SK-N-SH (cell line): Measurements from ENCODE around the gene LCE2B. TPM values are rescaled to one million over a fixed set of nuclear protein-coding genes. Genes with fewer than 3 reads are reported as not detected.

Source experiments
- CTCF ChIA-PET: fragments of 300-600, 350-600 bp; formaldehyde crosslinking; extraction: SDS; loops from one replicate; lab custom pipeline; 2021; lab: Yijun Ruan, JAX
- POLR2A ChIA-PET: fragments of 350-600 bp; sonication (Branson Sonifier 250); formaldehyde crosslinking; extraction: SDS; loops from one replicate; lab custom pipeline; 2020; ENCODE audit warnings: antibody characterized with exemption, inconsistent platforms; lab: Yijun Ruan, JAX
- DNase-seq: peaks from one replicate; pipeline ENCODE4 v3.0.0; 2012
- H2AFZ ChIP-seq: fragments of 200-600 bp; sonication (generic); 2 replicates; pipeline ENCODE4 v1.8.1; 2016; ENCODE audit warnings: antibody characterized with exemption, mild to moderate bottlenecking, low read depth
- H3F3A ChIP-seq: fragments of 200-600 bp; sonication (generic); replicated peaks from 2 replicates; pipeline ENCODE3; 2016; ENCODE audit warnings: antibody characterized with exemption, mild to moderate bottlenecking; ENCODE audit not compliant: insufficient read depth
- H3K27ac ChIP-seq, 2 experiments: fragments of 200-500 bp in 1 of 2; fragments of 200-600 bp in 1 of 2; sonication (Bioruptor generic) in 1 of 2; sonication (generic), shearing (Covaris generic) in 1 of 2; 2 replicates each; pipeline versions ENCODE4 v1.5.1 to v1.6.1; 2014 to 2016; ENCODE audit warnings: low read depth in 2 of 2, inconsistent platforms in 1 of 2, low read length in 1 of 2, mild to moderate bottlenecking in 1 of 2, mixed read lengths in 1 of 2
- H3K27me3 ChIP-seq: fragments of 200-600 bp; sonication (generic), shearing (Covaris generic); 2 replicates; pipeline ENCODE4 v1.6.1; 2016; ENCODE audit warnings: mixed run types; ENCODE audit not compliant: insufficient read depth
- H3K36me3 ChIP-seq, 2 experiments: fragments of 200-500 bp in 1 of 2; fragments of 200-600 bp in 1 of 2; sonication (Bioruptor generic) in 1 of 2; sonication (generic) in 1 of 2; replicated peaks in 1 of 2; 2 replicates each; pipeline versions ENCODE3 to v1.5.1; 2014 to 2016; ENCODE audit warnings: low read length in 1 of 2, mild to moderate bottlenecking in 1 of 2; ENCODE audit not compliant: insufficient read depth in 2 of 2, control insufficient read depth in 1 of 2
- H3K4me1 ChIP-seq, 2 experiments: fragments of 200-500 bp in 1 of 2; fragments of 200-600 bp in 1 of 2; sonication (Bioruptor generic) in 1 of 2; sonication (generic), shearing (Covaris generic) in 1 of 2; 2 replicates each; pipeline versions ENCODE4 v1.5.1 to v1.6.1; 2014 to 2016; ENCODE audit warnings: low read depth in 1 of 2, low read length in 1 of 2, mixed run types in 1 of 2; ENCODE audit not compliant: insufficient read depth in 2 of 2, control insufficient read depth in 1 of 2
- H3K4me2 ChIP-seq: fragments of 200-600 bp; sonication (generic), shearing (Covaris generic); 2 replicates; pipeline ENCODE4 v1.6.1; 2017; ENCODE audit warnings: mixed run types
- H3K4me3 ChIP-seq, 2 experiments: fragments of 200-500 bp in 1 of 2; fragments of 200-600 bp in 1 of 2; sonication (Bioruptor generic) in 1 of 2; sonication (generic), shearing (Covaris generic) in 1 of 2; 2 replicates each; pipeline versions ENCODE4 v1.5.1 to v1.8.1; 2014 to 2016; ENCODE audit warnings: low read depth in 2 of 2, inconsistent platforms in 1 of 2, low read length in 1 of 2, mild to moderate bottlenecking in 1 of 2, mixed read lengths in 1 of 2, moderate library complexity in 1 of 2
- H3K79me2 ChIP-seq: fragments of 200-600 bp; sonication (generic); 2 replicates; pipeline ENCODE4 v1.8.1; 2017; ENCODE audit warnings: mild to moderate bottlenecking; ENCODE audit not compliant: insufficient read depth
- H3K9ac ChIP-seq: fragments of 200-600 bp; sonication (generic); 2 replicates; pipeline ENCODE4 v1.6.1; 2017; ENCODE audit warnings: mixed run types
- H3K9me2 ChIP-seq: fragments of 200-600 bp; sonication (generic); 2 replicates; pipeline ENCODE4 v1.6.1; 2017; ENCODE audit warnings: mixed run types
- H3K9me3 ChIP-seq: fragments of 200-600 bp; sonication (generic); 2 replicates; pipeline ENCODE4 v1.6.1; 2017; ENCODE audit warnings: mixed run types, mild to moderate bottlenecking, moderate library complexity
- H4K20me1 ChIP-seq: fragments of 200-600 bp; sonication (generic); 2 replicates; pipeline ENCODE4 v1.6.1; 2017; ENCODE audit warnings: mild to moderate bottlenecking, mixed run types; ENCODE audit not compliant: insufficient read depth
- CHD2 ChIP-seq: fragments of 150-350 bp; IDR thresholded peaks from 2 replicates; pipeline ENCODE4 v1.6.1; 2018; ENCODE audit warnings: low read length; ENCODE audit not compliant: partially characterized antibody
- GATA2 ChIP-seq: sonication (generic); formaldehyde crosslinking; IDR thresholded peaks from 2 replicates; pipeline ENCODE4 v1.5.0; 2020; ENCODE audit warnings: mild to moderate bottlenecking, missing genetic modification reagents
- NFIC ChIP-seq: IDR thresholded peaks from 2 replicates; pipeline ENCODE4 v1.4.0; 2012; ENCODE audit warnings: borderline replicate concordance
- NRF1 ChIP-seq: IDR thresholded peaks from 2 replicates; pipeline ENCODE4 v1.6.1; 2012; ENCODE audit warnings: low read depth, mild to moderate bottlenecking, low read length
- RFX5 ChIP-seq: IDR thresholded peaks from 2 replicates; pipeline ENCODE4 v1.6.1; 2012; ENCODE audit warnings: mild to moderate bottlenecking, improper control_type of control experiment, low read length
- SIN3A ChIP-seq: IDR thresholded peaks from 2 replicates; pipeline ENCODE4 v1.6.1; 2012; ENCODE audit warnings: low read depth, mild to moderate bottlenecking, low read length, moderate library complexity, borderline replicate concordance
- TCF12 ChIP-seq: IDR thresholded peaks from 2 replicates; pipeline ENCODE4 v1.4.0; 2012
- WGBS: methylation state at CpG from one replicate; pipeline ENCODE4 v1.1.6; 2017; ENCODE audit warnings: low lambda C conversion rate; 5-methylcytosine and 5-hydroxymethylcytosine counted together
- polyA plus RNA-seq, 3 experiments: library from polyadenylated mRNA; depleted of rRNA; stranded (reverse); fragments of >200 nt; gene quantifications; 2 replicates each; pipeline ENCODE4 v1.2.3, GENCODE V29; 2012
- TF ChIP-seq, protein P1 (sequence below): fragments of 150-350 bp; IDR thresholded peaks from 2 replicates; pipeline ENCODE4 v1.6.1; 2017; ENCODE audit warnings: antibody characterized with exemption, low read length, low read depth, borderline replicate concordance
- TF ChIP-seq, protein P2 (sequence below): fragments of 150-350 bp; IDR thresholded peaks from 2 replicates; pipeline ENCODE4 v1.6.1; 2016; ENCODE audit warnings: mild to moderate bottlenecking, low read depth, low read length
- TF ChIP-seq, protein P3 (sequence below): IDR thresholded peaks from 2 replicates; pipeline ENCODE4 v1.4.0; 2012; ENCODE audit warnings: low read depth, borderline replicate concordance

LCE2B gene
- polyA plus RNA-seq, 1 of the 3 experiments (the other 2 are of a cell fraction): not detected

- H3K36me3 ChIP-seq: no peaks in the 10 kb centered on the region
- no peak overlapping the region for H3K27ac ChIP-seq
- POLR2A ChIA-PET: no interaction called here
- H3K27me3 ChIP-seq: no peaks in the 10 kb centered on the region
- H2AFZ ChIP-seq: no peak overlapping the region
- no peak overlapping the region for H3K4me3 ChIP-seq
- no peak overlapping the region for H3K4me2 ChIP-seq
- DNase-seq: no peak
- no peaks in the 10 kb centered on the region for H3F3A ChIP-seq
- H4K20me1 ChIP-seq: no peaks in the 10 kb centered on the region
- no peaks in the 10 kb centered on the region for H3K9me2 ChIP-seq
- no peaks in the 10 kb centered on the region for H3K9me3 ChIP-seq
- CTCF ChIA-PET: no interaction called here
- WGBS: no CpG with 5 or more reads among the region's 6 CpGs
- no peak overlapping the region for H3K9ac ChIP-seq
- no peaks in the 10 kb centered on the region for H3K4me1 ChIP-seq
- TF ChIP-seq, protein P1, sequence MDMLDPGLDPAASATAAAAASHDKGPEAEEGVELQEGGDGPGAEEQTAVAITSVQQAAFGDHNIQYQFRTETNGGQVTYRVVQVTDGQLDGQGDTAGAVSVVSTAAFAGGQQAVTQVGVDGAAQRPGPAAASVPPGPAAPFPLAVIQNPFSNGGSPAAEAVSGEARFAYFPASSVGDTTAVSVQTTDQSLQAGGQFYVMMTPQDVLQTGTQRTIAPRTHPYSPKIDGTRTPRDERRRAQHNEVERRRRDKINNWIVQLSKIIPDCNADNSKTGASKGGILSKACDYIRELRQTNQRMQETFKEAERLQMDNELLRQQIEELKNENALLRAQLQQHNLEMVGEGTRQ: no peak
- TF ChIP-seq NRF1 (no peak), CHD2 (no peak)
- TF ChIP-seq, protein P2, sequence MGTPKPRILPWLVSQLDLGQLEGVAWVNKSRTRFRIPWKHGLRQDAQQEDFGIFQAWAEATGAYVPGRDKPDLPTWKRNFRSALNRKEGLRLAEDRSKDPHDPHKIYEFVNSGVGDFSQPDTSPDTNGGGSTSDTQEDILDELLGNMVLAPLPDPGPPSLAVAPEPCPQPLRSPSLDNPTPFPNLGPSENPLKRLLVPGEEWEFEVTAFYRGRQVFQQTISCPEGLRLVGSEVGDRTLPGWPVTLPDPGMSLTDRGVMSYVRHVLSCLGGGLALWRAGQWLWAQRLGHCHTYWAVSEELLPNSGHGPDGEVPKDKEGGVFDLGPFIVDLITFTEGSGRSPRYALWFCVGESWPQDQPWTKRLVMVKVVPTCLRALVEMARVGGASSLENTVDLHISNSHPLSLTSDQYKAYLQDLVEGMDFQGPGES: no peak
- no peaks in the 10 kb centered on the region for H3K79me2 ChIP-seq
Measured at GRCh38 chr1:152679459-152679858, 6.5 kb upstream of the LCE2B start.

DNA sequence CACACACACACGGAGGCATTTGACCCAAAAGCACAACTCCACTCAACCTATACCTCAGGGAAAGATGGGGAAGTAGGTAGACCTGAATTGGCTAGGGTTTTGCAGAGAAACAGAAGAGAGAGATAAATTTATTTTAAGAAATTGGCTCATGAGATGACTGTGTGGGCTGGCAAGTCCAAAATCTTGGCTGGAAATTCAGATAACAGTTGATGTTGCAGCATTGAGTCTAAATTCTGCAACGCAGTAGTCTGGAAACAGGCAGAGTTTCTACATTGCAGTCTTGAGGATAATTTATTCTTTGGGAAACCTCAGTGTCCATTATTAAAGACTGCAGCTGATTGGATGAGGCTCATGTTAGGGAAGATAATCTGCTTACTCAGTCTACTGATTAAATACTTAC lies 4.3 kb upstream of the LCE2B start:
- TF ChIP-seq SIN3A (no peak), NFIC (no peak), GATA2 (CRISPR knock-in tag) (no peak), RFX5 (no peak), TCF12 (no peak)
- TF ChIP-seq, protein P1: no peak
- TF ChIP-seq, protein P2: no peak
- TF ChIP-seq, protein P3, sequence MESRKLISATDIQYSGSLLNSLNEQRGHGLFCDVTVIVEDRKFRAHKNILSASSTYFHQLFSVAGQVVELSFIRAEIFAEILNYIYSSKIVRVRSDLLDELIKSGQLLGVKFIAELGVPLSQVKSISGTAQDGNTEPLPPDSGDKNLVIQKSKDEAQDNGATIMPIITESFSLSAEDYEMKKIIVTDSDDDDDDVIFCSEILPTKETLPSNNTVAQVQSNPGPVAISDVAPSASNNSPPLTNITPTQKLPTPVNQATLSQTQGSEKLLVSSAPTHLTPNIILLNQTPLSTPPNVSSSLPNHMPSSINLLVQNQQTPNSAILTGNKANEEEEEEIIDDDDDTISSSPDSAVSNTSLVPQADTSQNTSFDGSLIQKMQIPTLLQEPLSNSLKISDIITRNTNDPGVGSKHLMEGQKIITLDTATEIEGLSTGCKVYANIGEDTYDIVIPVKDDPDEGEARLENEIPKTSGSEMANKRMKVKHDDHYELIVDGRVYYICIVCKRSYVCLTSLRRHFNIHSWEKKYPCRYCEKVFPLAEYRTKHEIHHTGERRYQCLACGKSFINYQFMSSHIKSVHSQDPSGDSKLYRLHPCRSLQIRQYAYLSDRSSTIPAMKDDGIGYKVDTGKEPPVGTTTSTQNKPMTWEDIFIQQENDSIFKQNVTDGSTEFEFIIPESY: no peak
- TF ChIP-seq, all 33 proteins: peak for 0
- no peaks in the 10 kb centered on the region for H3F3A ChIP-seq

More for the DNA sequence above, 4.3 kb upstream of the LCE2B start:
- H2AFZ ChIP-seq: no peak overlapping the region
- no peaks in the 10 kb centered on the region for H3K79me2 ChIP-seq
- H4K20me1 ChIP-seq: no peaks in the 10 kb centered on the region
- POLR2A ChIA-PET: no interaction called here
- H3K4me2 ChIP-seq: no peak overlapping the region
- CTCF ChIA-PET: no interaction called here
- H3K4me3 ChIP-seq: no peak overlapping the region
- no peaks in the 10 kb centered on the region for H3K9me3 ChIP-seq
- H3K27ac ChIP-seq: no peak overlapping the region
- WGBS: 0% methylated on average over 2 of the region's 2 CpGs
- no peaks in the 10 kb centered on the region for H3K4me1 ChIP-seq
- H3K9me2 ChIP-seq: no peaks in the 10 kb centered on the region
- DNase-seq: no peak
- no peaks in the 10 kb centered on the region for H3K27me3 ChIP-seq
- H3K9ac ChIP-seq: no peak overlapping the region
- H3K36me3 ChIP-seq: no peaks in the 10 kb centered on the region
